ENCODE measurements around the gene PDXK.

PDXK gene

GRCh38 chr21:43744725-43745124 is 25.8 kb downstream of the PDXK start:
- DNase-seq, result no peak

GRCh38 chr21:43745772-43746517 is 27.0 kb downstream of the PDXK start:
- no peak for DNase-seq

- no peak for DNase-seq
Measured at GRCh38 chr21:43748622-43749021, 29.7 kb downstream of the PDXK start.

DNA sequence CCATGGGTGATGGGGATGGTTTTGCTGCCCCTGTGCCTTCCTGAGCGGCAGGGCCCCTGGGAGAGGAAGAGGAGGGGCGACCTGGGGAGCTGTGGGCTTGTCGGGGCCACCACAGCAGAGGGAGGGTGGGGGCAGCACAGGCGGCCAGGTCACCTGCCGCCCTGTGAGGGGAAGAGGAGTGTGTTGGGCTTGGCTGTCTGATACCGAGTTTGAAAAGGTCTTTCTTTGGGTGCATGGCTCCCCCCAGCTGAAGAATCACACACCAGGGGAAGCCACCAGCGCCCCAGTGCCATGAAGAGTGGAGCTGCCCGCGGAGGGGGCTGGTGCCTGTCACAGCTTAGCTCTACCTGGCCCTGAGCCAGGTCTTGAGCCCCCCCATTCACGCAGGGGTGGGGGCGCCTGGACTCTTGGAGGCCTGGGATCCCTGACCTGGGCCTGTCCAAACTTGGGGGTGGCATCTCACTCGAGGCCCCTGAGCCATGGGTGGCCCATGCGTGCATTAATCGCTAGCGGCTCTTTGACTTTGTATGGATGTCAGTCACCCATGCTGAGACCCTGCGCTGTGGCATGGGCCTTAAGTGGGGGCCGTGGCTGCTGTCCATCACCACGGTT is 30.8 kb downstream of the PDXK start:
- DNase-seq, result no peak

- no peak for DNase-seq
Measured at GRCh38 chr21:43750339-43751033, 31.6 kb downstream of the PDXK start.

GRCh38 chr21:43751955-43752591 is 33.1 kb downstream of the PDXK start:
- no peak for DNase-seq

GRCh38 chr21:43752758-43753438 is 34.0 kb downstream of the PDXK start:
- no peak for DNase-seq

DNA sequence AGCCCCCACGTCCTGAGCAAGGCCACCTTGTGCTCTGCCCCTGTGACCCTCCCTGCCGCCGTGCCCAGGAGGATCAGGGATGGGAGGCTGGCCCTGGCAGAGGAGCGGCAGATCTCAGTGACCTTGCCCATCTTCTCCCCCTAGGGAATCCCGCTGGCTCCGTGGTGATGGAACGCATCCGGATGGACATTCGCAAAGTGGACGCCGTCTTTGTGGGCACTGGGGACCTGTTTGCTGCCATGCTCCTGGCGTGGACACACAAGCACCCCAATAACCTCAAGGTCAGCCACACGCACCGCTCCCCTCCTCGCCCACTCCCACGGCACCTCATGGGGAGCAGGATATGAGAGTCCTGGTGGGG is 34.5 kb downstream of the PDXK start:
- DNase-seq, result no peak

DNA sequence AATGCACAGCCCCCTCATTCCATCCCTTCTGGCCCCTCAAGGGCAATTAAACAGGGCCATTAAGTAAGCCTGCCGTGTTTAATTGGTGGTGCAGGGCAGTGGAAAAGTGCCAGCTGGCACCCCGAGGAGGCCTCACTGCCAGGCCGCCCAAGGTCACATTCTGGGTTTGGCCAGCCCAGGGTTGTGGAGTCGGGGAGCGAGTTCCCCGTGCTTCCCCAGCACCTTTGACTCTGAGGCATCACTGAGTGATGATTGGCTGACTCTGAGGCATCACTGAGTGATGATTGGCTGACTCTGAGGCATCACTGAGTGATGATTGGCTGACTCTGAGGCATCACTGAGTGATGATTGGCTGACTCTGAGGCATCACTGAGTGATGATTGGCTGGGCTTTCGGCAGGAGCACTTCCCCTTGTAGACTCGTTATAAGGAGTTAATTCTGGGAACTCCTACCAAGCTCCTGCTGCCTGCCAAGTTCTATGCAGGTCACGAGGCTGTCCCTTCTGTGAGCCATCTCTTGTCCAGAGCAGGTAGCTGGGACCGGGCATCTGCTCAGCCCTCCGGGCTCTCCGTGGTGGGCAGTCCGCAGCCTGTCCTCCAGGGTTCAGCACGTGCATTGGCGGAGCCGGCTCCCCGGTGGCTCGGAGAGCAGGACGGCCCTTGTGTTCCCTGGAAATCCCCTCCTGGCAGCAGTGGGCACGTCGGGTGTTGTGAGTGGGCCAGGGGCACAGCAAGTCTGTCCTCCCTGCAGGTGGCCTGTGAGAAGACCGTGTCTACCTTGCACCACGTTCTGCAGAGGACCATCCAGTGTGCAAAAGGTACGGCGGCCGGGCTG is 36.2 kb downstream of the PDXK start:
- no peak for DNase-seq

DNA sequence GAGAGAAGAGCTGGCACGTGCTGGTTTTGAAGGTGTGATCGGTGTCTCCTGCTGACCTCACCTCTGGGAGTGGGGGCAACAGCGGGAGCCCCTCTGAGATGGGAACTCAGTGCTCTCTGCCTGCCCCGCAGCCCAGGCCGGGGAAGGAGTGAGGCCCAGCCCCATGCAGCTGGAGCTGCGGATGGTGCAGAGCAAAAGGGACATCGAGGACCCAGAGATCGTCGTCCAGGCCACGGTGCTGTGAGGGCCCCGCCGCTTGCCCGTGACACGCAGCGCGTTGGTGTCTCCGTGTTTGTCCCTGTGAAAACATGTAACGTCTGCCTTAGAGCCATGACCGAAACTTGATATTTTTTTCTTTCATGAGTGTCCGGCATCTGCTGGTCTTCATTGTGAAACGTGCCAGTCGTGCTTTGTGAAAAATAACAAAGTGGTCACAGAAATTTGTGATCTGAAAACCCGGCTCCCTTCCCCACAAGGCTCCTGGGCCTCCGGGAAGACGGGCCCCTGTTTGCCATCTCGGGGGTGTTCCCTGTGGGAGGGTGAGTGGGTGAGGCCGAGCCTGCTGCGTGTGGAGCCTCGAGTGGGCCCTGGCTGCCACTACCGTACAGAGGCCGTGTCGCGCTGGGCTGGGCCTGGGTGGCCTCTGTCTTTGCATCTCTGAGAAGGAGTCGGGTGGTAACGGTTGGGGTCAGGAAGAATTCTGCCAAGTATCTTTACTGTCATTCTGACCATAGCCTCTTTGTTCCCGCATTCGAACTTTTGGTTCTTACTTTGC is 37.1 kb downstream of the PDXK start:
- no peak for DNase-seq

- DNase-seq, result no peak
Measured at GRCh38 chr21:43757601-43758000, 38.7 kb downstream of the PDXK start.

GRCh38 chr21:43758111-43758641 is 39.2 kb downstream of the PDXK start:
- no peak for DNase-seq

- DNase-seq, result no peak
Measured at GRCh38 chr21:43758811-43759210, 39.9 kb downstream of the PDXK start.

GRCh38 chr21:43759651-43760050 is 40.7 kb downstream of the PDXK start:
- no peak for DNase-seq

DNA sequence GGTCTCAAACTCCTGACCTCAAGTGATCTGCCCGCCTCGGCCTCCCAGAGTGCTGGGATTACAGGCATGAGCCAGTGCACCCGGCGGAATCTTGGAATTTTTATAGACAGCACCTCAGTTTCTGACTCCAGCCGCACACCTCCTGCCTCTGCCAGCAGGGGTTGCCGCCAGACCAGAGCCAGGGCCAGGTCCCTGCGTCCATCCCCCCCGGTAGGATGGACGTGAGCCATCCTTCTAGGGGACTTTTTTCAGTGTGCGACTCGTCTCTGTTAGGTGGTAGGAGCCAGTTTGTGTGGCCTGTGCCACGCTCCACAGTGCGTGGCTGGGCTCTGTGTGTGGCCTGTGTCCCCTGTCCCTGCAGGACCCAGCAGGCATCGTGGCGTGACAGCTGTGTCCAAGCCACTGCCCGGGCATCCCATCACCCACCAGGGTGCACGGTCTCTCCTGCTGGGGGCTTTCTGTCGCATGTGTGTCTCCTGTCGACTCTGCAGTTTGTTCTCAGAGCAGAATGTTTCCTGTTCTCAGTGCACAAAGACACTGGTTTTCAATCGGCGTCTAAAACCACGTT is 41.5 kb downstream of the PDXK start:
- DNase-seq, result no peak

DNA sequence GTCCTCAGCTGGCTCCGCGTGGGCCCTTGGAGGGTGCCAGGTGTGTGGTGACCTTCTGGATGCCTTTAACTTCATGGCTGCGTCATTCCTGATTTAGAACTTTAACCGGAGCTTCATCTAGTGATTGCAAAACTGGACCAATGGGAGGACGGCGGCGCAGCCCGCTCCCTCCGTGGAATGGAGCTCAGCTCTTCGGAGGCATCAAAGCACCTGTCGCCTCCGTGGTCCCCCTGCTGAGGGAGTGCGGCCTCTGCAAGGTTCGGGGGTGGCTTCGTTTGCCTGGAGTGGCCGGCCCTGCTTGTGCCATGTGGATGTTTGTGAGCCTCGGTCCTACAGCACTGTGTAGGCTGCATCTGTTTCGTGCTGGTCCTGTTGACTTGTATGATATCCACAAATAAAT is 43.0 kb downstream of the PDXK start:
- DNase-seq, result no peak

DNA sequence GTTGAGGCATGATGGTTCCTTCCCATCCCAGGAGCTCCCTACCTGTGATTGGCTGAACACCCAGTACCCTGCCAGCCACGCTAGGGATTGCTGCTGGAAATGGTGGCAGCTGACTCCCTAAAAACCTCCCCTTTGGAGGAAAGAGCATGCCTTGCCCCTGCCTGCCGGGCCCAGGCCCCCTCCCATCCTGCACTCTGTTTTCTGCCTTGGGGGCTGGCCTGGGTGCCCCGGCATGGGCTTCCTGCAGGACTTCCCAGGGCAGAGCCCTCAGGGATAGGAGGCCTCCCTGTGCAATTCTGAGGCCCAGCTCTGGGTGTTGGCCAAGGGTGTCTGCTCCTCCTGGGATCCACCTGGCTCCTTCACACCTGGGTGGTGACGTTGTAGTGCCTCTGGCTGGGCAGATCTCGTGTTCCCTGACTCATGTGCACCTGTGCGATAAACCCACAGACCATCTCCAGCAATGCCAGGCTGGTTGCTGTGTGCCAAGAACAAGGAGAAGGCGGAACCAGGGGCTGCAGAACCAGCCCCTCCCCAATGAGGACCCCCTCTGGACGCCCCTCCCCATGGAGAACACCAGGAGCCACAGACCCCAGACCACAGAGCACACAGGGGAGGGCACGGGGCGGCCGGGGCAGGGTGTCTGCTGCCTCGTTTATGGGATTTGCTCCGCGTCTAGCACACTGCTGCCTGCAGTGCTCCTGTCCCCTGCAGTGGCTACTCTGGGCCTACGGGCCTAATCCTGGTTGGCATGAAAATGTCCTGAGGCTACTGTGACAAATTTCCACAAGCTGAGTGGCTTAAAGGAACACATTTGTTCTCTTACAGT is 43.6 kb downstream of the PDXK start:
- no peak for DNase-seq

DNA sequence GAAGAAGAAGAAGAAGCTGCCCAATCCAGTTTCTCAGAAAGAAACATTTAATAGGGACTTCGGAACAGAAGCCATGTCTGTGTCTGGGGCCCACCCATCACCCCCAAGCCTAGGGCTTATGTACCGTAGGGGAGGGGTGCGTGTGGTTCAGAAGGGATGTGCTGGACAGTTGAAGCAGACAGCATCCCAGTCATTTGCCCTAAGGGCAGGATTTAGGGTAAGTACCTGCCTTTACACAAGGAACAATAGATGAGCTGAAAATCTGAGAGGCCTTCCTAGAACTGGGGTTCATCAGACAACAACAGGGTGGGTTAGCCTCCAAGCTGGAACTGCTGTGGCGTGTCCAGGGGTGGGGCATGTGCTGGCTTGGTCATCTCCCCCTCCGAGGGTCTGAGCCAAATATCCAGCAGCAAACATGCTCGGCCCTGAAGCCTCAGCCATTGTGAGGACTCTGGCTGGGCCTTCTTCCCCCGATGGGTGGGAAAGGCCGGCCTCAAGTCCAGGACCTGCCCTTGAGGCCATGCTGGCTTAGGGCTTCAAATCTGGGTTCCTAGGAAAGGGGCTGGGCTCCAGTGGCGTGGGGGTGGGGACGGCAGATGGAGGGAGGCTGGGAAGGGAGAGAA is 45.1 kb downstream of the PDXK start:
- no peak for DNase-seq

Data from CD4-positive, alpha-beta T cell treated with Interleukin-6 for 4 hours (primary cell).